ENCODE data around the gene SCFD2. TPM values are rescaled to one million over a fixed set of nuclear protein-coding genes. Genes with fewer than 3 reads are reported as not detected.

SCFD2 gene
- total RNA-seq, 1 experiment from 2014 or later, result 12.4 TPM

DNA sequence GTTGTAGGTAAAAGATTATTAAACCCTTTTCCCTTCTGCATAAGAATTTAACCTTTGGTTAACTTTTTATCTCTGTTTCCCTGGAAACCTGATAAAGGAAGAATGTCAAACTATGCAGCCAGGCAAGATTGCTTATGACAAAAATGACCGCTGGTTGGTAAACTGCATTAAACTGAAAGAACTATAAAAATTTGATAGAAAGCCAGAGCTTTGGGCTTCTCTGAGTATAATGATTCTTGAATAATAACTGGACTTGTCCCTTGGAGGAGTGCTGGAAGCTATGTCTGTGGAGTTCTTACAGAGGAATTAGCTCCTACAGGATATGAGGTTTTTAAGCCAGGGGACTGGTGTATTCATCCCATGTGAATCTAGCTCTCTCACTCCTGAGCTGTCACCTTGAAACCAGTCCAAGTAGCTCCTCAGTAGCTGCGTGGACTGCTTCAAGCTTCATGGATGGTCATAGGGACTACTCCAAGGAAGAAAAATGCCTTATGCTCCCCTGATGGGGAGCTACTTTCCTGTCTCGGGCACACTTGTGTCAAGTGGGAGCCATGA, 451.7 kb downstream of the SCFD2 start (continued):
- no peak for TF ChIP-seq ZNF425 (CRISPR knock-in tag; conservative IDR thresholded peaks at IDR 0.05)

DNA sequence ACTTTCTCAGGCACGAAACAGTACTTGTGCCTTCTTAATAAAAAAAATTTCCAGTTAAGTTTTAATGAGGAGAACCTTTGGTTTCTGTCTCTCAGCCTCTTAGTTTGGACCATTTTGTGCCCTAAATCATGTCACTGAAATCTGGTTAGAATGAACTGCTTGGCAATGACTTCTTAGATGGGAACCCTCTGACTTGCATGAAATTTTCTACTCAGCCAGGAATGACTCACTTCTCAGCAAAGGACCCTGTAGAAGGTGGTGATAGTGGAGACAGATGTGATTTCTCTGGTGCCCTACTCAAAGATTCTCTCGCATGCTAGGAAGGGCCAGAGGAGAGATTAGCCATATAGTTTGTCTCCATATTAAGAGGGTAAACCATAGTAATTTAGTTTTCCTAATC, 453.3 kb downstream of the SCFD2 start:
- no peak overlapping the region for H3K27ac Mint-ChIP-seq
- no peaks in the 10 kb centered on the region for H3K36me3 Mint-ChIP-seq
- H3K27me3 Mint-ChIP-seq (ENCODE audit: low read depth), result no peaks in the 10 kb centered on the region
- CTCF ChIA-PET, result interaction anchor here (1.1 to 2.5 kb wide), 6 partner anchors 10 to 70 kb away, joined by 4 to 15 read pairs (median 8); no protein-coding TSS in a partner anchor
- TF ChIP-seq ZNF416 (CRISPR knock-in tag; IDR thresholded peaks at IDR 0.05), result no peak
- TF ChIP-seq SMAD4 (CRISPR knock-in tag; IDR thresholded peaks at IDR 0.05), result no peak
- TF ChIP-seq TCF7 (CRISPR knock-in tag; IDR thresholded peaks at IDR 0.05; ENCODE audit: low read depth), result no peak
- no peak for TF ChIP-seq NR3C1 (CRISPR knock-in tag; conservative IDR thresholded peaks at IDR 0.05; ENCODE audit: low read depth)
- no peak for TF ChIP-seq USF1 (CRISPR knock-in tag; IDR thresholded peaks at IDR 0.05)
- TF ChIP-seq PRRX2 (CRISPR knock-in tag; IDR thresholded peaks at IDR 0.05), result no peak
- TF ChIP-seq IRF2 (CRISPR knock-in tag; IDR thresholded peaks at IDR 0.05; ENCODE audit: borderline replicate concordance, low read depth), result no peak
- TF ChIP-seq, protein P1, sequence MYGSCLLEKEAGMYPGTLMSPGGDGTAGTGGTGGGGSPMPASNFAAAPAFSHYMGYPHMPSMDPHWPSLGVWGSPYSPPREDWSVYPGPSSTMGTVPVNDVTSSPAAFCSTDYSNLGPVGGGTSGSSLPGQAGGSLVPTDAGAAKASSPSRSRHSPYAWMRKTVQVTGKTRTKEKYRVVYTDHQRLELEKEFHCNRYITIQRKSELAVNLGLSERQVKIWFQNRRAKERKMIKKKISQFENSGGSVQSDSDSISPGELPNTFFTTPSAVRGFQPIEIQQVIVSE (CRISPR knock-in tag; IDR thresholded peaks at IDR 0.05; ENCODE audit: borderline replicate concordance), result no peak
- no peak for TF ChIP-seq FOXP4 (CRISPR knock-in tag; IDR thresholded peaks at IDR 0.05)
- TF ChIP-seq, protein P2, sequence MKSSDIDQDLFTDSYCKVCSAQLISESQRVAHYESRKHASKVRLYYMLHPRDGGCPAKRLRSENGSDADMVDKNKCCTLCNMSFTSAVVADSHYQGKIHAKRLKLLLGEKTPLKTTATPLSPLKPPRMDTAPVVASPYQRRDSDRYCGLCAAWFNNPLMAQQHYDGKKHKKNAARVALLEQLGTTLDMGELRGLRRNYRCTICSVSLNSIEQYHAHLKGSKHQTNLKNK (CRISPR knock-in tag; IDR thresholded peaks at IDR 0.05), result no peak
- TF ChIP-seq ZNF396 (CRISPR knock-in tag; IDR thresholded peaks at IDR 0.05; ENCODE audit: borderline replicate concordance), result no peak
- TF ChIP-seq, protein P3, sequence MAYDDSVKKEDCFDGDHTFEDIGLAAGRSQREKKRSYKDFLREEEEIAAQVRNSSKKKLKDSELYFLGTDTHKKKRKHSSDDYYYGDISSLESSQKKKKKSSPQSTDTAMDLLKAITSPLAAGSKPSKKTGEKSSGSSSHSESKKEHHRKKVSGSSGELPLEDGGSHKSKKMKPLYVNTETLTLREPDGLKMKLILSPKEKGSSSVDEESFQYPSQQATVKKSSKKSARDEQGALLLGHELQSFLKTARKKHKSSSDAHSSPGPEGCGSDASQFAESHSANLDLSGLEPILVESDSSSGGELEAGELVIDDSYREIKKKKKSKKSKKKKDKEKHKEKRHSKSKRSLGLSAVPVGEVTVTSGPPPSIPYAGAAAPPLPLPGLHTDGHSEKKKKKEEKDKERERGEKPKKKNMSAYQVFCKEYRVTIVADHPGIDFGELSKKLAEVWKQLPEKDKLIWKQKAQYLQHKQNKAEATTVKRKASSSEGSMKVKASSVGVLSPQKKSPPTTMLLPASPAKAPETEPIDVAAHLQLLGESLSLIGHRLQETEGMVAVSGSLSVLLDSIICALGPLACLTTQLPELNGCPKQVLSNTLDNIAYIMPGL (CRISPR knock-in tag; IDR thresholded peaks at IDR 0.05), result no peak
- no peak for DNase-seq (ENCODE audit: low spot score)
- POLR2A ChIA-PET, result no interaction called here
- H3K4me1 Mint-ChIP-seq, result peaks cover 44% of the 10 kb centered on the region
- no peak overlapping the region for H3K4me3 Mint-ChIP-seq
- no peak for ATAC-seq
- no peaks in the 10 kb centered on the region for H3K9me3 Mint-ChIP-seq

- no peak for TF ChIP-seq ESRRA (CRISPR knock-in tag; IDR thresholded peaks at IDR 0.05; ENCODE audit: borderline replicate concordance)
- TF ChIP-seq, protein P4, sequence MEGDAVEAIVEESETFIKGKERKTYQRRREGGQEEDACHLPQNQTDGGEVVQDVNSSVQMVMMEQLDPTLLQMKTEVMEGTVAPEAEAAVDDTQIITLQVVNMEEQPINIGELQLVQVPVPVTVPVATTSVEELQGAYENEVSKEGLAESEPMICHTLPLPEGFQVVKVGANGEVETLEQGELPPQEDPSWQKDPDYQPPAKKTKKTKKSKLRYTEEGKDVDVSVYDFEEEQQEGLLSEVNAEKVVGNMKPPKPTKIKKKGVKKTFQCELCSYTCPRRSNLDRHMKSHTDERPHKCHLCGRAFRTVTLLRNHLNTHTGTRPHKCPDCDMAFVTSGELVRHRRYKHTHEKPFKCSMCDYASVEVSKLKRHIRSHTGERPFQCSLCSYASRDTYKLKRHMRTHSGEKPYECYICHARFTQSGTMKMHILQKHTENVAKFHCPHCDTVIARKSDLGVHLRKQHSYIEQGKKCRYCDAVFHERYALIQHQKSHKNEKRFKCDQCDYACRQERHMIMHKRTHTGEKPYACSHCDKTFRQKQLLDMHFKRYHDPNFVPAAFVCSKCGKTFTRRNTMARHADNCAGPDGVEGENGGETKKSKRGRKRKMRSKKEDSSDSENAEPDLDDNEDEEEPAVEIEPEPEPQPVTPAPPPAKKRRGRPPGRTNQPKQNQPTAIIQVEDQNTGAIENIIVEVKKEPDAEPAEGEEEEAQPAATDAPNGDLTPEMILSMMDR (IDR thresholded peaks at IDR 0.05), result peak; percentile 70
- Mint-ChIP-seq H3K4me1 (peaks cover 40% of the 10 kb centered on the region), H3K9me3 (no peaks in the 10 kb centered on the region), H3K36me3 (no peaks in the 10 kb centered on the region), H3K4me3 (no peak overlapping the region), H3K27me3 (ENCODE audit: low read depth) (no peaks in the 10 kb centered on the region), H3K27ac (no peak overlapping the region)
- DNase-seq (ENCODE audit: low spot score), result peak; percentile 95
- ChIA-PET CTCF (interaction anchor here (0.6 to 2.5 kb wide), 44 partner anchors 8 to 454 kb away, joined by 3 to 15 read pairs (median 5); partner anchors contain the start of genes RASL11B and SCFD2), POLR2A (interaction anchor here (0.5 to 0.8 kb wide), 2 partner anchors 12 to 114 kb away, joined by 3 to 6 read pairs; no protein-coding TSS in a partner anchor)
- ATAC-seq, result peak; percentile 86
Measured at GRCh38 chr4:52911684-52912294, 454.1 kb downstream of the SCFD2 start.

Data from WTC11 (cell line).